HG02870 (cell line): Measurements from ENCODE around the gene MYO6.

ENCODE experiments used
- ATAC-seq: cut with Tn5 transposase; IDR thresholded peaks from one replicate; pipeline ENCODE4 v1.9.1; 2021; ENCODE audit warnings: mild to moderate bottlenecking, moderate library complexity; ENCODE audit not compliant: unreplicated experiment

Gene MYO6

GRCh38 chr6:75940564-75940963, 191.5 kb downstream of the MYO6 start:
- ATAC-seq, result no peak

GRCh38 chr6:75941509-75941908, 192.5 kb downstream of the MYO6 start:
- no peak for ATAC-seq

- ATAC-seq, result no peak
Measured at GRCh38 chr6:75943381-75943780, 194.3 kb downstream of the MYO6 start.

GRCh38 chr6:75946146-75946831, 197.2 kb downstream of the MYO6 start:
- ATAC-seq, result no peak

- ATAC-seq, result no peak
Measured at GRCh38 chr6:75947935-75948334, 198.9 kb downstream of the MYO6 start.

- ATAC-seq, result no peak
Measured at GRCh38 chr6:75952128-75952527, 203.1 kb downstream of the MYO6 start.

- no peak for ATAC-seq
Measured at GRCh38 chr6:75963569-75963968, 214.5 kb downstream of the MYO6 start.

GRCh38 chr6:75968143-75968542, 219.1 kb downstream of the MYO6 start:
- ATAC-seq, result no peak
